ENCODE data around the gene TTC3.

- TF ChIP-seq EZH2phosphoT487 (IDR thresholded peaks at IDR 0.05; ENCODE audit: borderline replicate concordance, low read length) (no peak), CTCF (conservative IDR thresholded peaks at IDR 0.05; ENCODE audit: low read depth, low read length) (no peak), EZH2 (IDR thresholded peaks at IDR 0.05; ENCODE audit: low read length, unreplicated experiment) (no peak)
These were observed 95.6 kb downstream of the TTC3 start for GRCh38 chr21:37168666-37169065.
